GM12864 (cell line): Measurements from ENCODE around the gene SPATS2L.

Experiments used
- DNase-seq: peaks from one replicate; pipeline ENCODE4 v3.0.0-alpha.2; 2011; ENCODE audit warnings: low read depth
- H3K4me3 ChIP-seq: 2 replicates; pipeline ENCODE4 v1.5.1; 2011; ENCODE audit warnings: mild to moderate bottlenecking, low read depth, low read length, control low read depth
- CTCF ChIP-seq: IDR thresholded peaks from 2 replicates; pipeline ENCODE4 v1.5.1; 2011; ENCODE audit warnings: low read depth, mild to moderate bottlenecking, moderate library complexity, low read length, control low read depth, inconsistent platforms; ENCODE audit errors: missing control alignments

Gene SPATS2L

GRCh38 chr2:200322607-200323006 lies 16.1 kb downstream of the SPATS2L start:
- no peak for TF ChIP-seq CTCF
- no peak overlapping the region for H3K4me3 ChIP-seq
- no peak for DNase-seq

DNA sequence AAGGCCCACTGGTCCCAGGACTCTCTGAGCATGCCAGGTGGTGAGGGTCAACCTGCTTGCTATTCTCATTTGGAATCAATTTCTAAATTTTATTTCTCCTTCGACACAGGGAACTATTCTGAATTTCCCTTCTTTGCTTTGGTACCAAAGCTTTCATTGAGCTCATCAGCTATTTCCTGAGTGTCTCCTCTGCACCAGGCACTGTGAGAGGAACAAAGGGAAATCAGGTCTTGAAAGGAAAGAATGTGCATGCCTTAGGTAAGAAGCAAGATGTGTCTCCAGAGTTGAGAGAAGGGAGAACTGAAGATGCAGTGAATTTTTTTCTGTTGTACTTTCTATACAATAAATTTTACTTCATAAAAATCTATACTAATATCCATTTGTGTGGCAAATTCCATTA lies 17.9 kb downstream of the SPATS2L start:
- no peak overlapping the region for H3K4me3 ChIP-seq
- no peak for TF ChIP-seq CTCF
- no peak for DNase-seq

DNA sequence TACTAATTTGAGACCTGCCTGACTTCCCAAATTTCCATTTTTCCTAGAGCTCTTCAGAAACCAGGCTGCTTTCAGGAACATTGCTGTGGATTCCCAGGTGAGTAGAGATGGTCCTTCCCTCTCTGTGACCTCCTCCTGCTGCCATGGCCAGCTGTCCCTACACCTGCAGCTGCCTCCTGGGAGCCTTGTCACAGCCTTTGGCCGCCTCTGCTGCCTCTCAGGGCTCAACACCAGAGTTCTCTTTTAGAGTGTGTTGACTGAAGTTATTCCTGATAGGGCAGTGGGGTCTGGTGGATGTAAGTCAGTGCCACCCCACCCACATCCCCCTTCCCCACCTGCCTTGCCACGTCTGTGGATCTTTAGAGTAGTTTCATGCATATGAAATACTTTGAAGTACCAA lies 22.9 kb downstream of the SPATS2L start:
- no peak for TF ChIP-seq CTCF
- DNase-seq, result no peak
- no peak overlapping the region for H3K4me3 ChIP-seq

DNA sequence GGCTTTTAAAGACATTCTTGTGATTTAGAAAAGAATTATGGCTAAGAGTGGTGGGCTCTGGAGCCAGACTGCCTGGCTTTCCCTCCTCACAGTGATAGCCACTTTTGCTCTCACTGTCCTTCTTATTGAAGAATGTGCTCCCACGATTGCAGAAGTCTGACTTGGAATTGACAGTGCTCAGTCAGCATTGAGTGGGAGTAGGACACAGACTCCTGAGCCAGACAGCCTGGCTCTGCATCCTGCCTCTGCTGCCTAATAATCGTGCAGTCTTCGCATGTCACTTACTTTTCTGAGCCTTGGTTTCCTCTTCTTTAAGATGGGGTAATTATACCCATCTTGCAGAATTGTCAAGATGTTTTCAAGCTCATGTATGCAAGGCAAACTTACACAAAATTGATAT lies 23.3 kb downstream of the SPATS2L start:
- no peak for TF ChIP-seq CTCF
- DNase-seq, result no peak
- H3K4me3 ChIP-seq, result no peak overlapping the region

GRCh38 chr2:200330351-200331060 lies 24.0 kb downstream of the SPATS2L start:
- no peak for TF ChIP-seq CTCF
- H3K4me3 ChIP-seq, result no peak overlapping the region
- DNase-seq, result no peak

DNA sequence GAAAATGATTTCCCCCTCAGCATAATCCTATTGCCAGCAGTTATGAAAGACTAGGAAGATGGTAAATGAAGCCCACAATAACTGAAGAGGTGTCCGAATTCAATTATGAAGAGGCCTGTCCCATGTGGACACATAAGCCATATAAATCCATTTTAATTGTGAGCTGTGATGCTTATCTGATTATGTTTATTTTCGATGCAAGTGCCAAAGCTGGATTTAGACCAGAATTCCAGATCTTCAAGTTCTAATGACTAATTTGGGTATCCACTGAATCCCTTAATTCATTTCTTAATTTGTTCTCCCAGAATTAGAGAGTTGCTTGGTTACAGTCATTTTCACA lies 24.5 kb downstream of the SPATS2L start:
- no peak overlapping the region for H3K4me3 ChIP-seq
- TF ChIP-seq CTCF, result no peak
- no peak for DNase-seq

GRCh38 chr2:200335657-200336056 lies 29.2 kb downstream of the SPATS2L start:
- H3K4me3 ChIP-seq, result no peak overlapping the region
- TF ChIP-seq CTCF, result no peak
- no peak for DNase-seq
